Endodermal cell (in vitro differentiated cells): ENCODE measurements around the gene HEXA. TPM values are rescaled to one million over a fixed set of nuclear protein-coding genes. Genes with fewer than 3 reads are reported as not detected.
"Not testable (repeated sequence)": the region's sequence is repeated elsewhere in the genome, so short reads cannot be mapped to it uniquely, and the experiment has no call there.

Source experiments
- DNase-seq: peaks from one replicate; pipeline ENCODE4 v3.0.0-alpha.2; 2017
- H3K27ac ChIP-seq: 2 replicates; pipeline ENCODE4 v1.5.1; 2013; ENCODE audit warnings: mild to moderate bottlenecking, low read depth, low read length, moderate library complexity
- H3K27me3 ChIP-seq: 2 replicates; pipeline ENCODE4 v1.6.1; 2013; ENCODE audit warnings: mild to moderate bottlenecking, low read length, moderate library complexity; ENCODE audit not compliant: insufficient read depth, control insufficient read depth, poor library complexity, severe bottlenecking
- H3K36me3 ChIP-seq: 2 replicates; pipeline ENCODE4 v1.7.0; 2013; ENCODE audit warnings: mild to moderate bottlenecking, low read length, moderate library complexity; ENCODE audit not compliant: control insufficient read depth, insufficient read depth
- H3K4me1 ChIP-seq: one replicate; pipeline ENCODE4 v1.7.0; 2013; ENCODE audit warnings: low read length; ENCODE audit not compliant: control insufficient read depth, insufficient read depth
- H3K4me3 ChIP-seq: 2 replicates; pipeline ENCODE4 v1.5.1; 2013; ENCODE audit warnings: mild to moderate bottlenecking, low read length, moderate library complexity
- H3K9ac ChIP-seq: 2 replicates; pipeline ENCODE4 v1.6.1; 2013; ENCODE audit warnings: mild to moderate bottlenecking, low read length, moderate library complexity; ENCODE audit not compliant: poor library complexity, severe bottlenecking; ENCODE audit errors: extremely low read depth
- H3K9me3 ChIP-seq: 2 replicates; pipeline ENCODE4 v1.6.1; 2013; ENCODE audit warnings: mild to moderate bottlenecking, low read length, moderate library complexity; ENCODE audit not compliant: control insufficient read depth
- H3K27ac Mint-ChIP-seq: 2 replicates; pipeline ENCODE4 v1.8.0; 2020; ENCODE audit warnings: mixed read lengths
- H3K27me3 Mint-ChIP-seq: 2 replicates; pipeline ENCODE4 v1.8.0; 2021; ENCODE audit warnings: mild to moderate bottlenecking, mixed read lengths; ENCODE audit not compliant: insufficient read depth
- H3K36me3 Mint-ChIP-seq: 2 replicates; pipeline ENCODE4 v1.8.0; 2020; ENCODE audit warnings: low read depth, mixed read lengths
- H3K4me1 Mint-ChIP-seq: 2 replicates; pipeline ENCODE4 v1.8.0; 2020; ENCODE audit warnings: mixed read lengths
- H3K4me3 Mint-ChIP-seq: 2 replicates; pipeline ENCODE4 v1.8.0; 2020; ENCODE audit warnings: mild to moderate bottlenecking, moderate library complexity, mixed read lengths
- H3K9me3 Mint-ChIP-seq: 2 replicates; pipeline ENCODE4 v1.8.0; 2020; ENCODE audit warnings: mild to moderate bottlenecking, mixed read lengths
- WGBS, 2 experiments: methylation state at CpG; one replicate each; pipeline versions ENCODE4 v1.1.5 to v1.1.7; 2013; ENCODE audit warnings: missing lambda C conversion rate in 2 of 2, mixed read lengths in 1 of 2; ENCODE audit not compliant: insufficient coverage in 1 of 2, insufficient read length in 1 of 2; 5-methylcytosine and 5-hydroxymethylcytosine counted together
- total RNA-seq, 2 donors: library from RNA; stranded (reverse); fragmentation: NEBNext Ultra II Directional in 1 of 2; extraction: Animal tissue kit (Norgen Biotek cat#: 25700) in 1 of 2; gene quantifications; 2 replicates in 1 of 2; 3 replicates in 1 of 2; pipeline ENCODE4 v1.2.1, GENCODE V29; 2021
- TF ChIP-seq, protein P1 (sequence below): fragments of 200-600 bp; sonication (generic); conservative IDR thresholded peaks from 2 replicates; pipeline ENCODE4 v1.5.0; 2021; ENCODE audit warnings: antibody characterized with exemption, mild to moderate bottlenecking

Gene HEXA
- total RNA-seq, 2 donors from 2014 or later: 102 to 104 TPM

DNA sequence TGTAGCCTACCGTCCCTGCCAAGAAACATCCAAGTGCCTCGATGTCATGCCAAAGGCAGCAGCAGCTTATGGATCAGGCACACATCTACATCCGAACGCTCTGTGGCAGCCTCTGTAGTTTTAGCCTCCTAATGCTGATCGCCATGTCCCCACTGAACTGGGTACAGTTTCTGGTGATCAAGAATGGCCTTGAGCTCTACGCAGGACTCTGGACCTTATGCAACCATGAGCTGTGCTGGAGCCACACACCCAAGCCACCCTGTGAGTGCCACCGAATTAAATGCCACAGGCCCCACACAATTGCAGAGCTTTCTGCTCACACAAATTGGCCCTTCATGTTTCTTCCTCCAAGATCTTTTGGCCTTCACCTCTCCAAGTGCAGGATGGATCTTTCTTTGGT is 22.8 kb upstream of the HEXA start:
- Mint-ChIP-seq H3K27ac (no peak overlapping the region), H3K4me1 (no peaks in the 10 kb centered on the region), H3K4me3 (no peak overlapping the region), H3K36me3 (no peaks in the 10 kb centered on the region), H3K27me3 (peaks cover 30% of the 10 kb centered on the region), H3K9me3 (peaks cover 15% of the 10 kb centered on the region)
- Histone ChIP-seq H3K27ac (no peak overlapping the region), H3K4me3 (no peak overlapping the region), H3K9me3 (no peaks in the 10 kb centered on the region), H3K9ac (no peak overlapping the region), H3K36me3 (no peaks in the 10 kb centered on the region), H3K27me3 (peaks cover 51% of the 10 kb centered on the region), H3K4me1 (no peaks in the 10 kb centered on the region)
- 83 to 88% methylated on average over 7 of the region's 7 CpGs for WGBS, 2 experiments
- TF ChIP-seq, protein P1, sequence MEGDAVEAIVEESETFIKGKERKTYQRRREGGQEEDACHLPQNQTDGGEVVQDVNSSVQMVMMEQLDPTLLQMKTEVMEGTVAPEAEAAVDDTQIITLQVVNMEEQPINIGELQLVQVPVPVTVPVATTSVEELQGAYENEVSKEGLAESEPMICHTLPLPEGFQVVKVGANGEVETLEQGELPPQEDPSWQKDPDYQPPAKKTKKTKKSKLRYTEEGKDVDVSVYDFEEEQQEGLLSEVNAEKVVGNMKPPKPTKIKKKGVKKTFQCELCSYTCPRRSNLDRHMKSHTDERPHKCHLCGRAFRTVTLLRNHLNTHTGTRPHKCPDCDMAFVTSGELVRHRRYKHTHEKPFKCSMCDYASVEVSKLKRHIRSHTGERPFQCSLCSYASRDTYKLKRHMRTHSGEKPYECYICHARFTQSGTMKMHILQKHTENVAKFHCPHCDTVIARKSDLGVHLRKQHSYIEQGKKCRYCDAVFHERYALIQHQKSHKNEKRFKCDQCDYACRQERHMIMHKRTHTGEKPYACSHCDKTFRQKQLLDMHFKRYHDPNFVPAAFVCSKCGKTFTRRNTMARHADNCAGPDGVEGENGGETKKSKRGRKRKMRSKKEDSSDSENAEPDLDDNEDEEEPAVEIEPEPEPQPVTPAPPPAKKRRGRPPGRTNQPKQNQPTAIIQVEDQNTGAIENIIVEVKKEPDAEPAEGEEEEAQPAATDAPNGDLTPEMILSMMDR: no peak
- DNase-seq: no peak

DNA sequence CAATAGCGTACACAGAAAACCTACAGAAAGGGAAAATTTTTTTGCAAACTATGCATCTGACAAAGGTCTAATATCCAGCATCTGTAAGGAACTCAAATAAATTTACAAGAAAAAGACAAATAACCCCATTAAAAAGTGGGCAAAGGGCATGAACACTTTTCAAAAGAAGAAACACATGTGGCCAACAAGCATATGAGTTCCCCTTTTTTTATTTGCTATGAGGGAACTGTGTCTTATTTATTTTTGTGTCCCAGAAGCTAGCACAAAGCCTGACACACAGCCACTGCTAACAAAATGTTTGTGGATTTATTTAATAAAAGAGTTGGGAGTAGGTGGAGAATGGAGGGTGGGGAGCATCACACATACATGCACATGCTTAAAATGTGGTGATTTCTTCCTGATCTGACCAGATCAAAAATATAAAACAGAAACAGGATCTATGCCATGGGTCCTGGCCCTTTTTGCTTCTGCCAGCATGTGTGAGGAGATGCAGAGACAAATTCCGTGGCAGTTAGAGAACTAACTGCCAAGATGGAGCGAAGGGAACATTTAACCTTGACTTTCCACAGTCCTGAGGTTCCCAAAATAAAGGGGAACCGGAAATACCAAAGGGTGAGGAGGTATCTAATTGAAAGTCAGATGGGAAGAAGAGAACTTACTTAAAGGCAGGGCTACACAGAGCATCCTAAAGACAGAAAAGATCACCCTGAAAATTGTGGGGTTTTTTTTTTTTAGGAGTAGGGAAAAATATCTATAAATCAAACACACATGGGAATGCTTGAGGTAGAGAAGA is 22.2 kb upstream of the HEXA start, which contains the start of gene TMEM202:
TMEM202 (plus strand) TSS at position 510 of the 793 bp plus-strand sequence; CDS start at position 532, 22 bp downstream.
- H3K9me3 ChIP-seq: no peaks in the 10 kb centered on the region
- Mint-ChIP-seq H3K4me1 (no peaks in the 10 kb centered on the region), H3K27ac (no peak within 1 kb of the TSS), H3K9me3 (peaks cover 15% of the 10 kb centered on the region), H3K4me3 (no peak within 1 kb of the TSS), H3K36me3 (no peaks in the 10 kb centered on the region), H3K27me3 (peaks cover 26% of the 10 kb centered on the region)
- H3K27me3 ChIP-seq: peaks cover 44% of the 10 kb centered on the region
- no peaks in the 10 kb centered on the region for H3K4me1 ChIP-seq
- H3K4me3 ChIP-seq: no peak within 1 kb of the TSS
- TF ChIP-seq, protein P1: no peak
- no peak for DNase-seq
- no peak within 1 kb of the TSS for H3K27ac ChIP-seq
- 79 to 80% methylated on average over 4 of the region's 4 CpGs for WGBS, 2 experiments
- no peak within 1 kb of the TSS for H3K9ac ChIP-seq
- no peaks in the 10 kb centered on the region for H3K36me3 ChIP-seq

DNA sequence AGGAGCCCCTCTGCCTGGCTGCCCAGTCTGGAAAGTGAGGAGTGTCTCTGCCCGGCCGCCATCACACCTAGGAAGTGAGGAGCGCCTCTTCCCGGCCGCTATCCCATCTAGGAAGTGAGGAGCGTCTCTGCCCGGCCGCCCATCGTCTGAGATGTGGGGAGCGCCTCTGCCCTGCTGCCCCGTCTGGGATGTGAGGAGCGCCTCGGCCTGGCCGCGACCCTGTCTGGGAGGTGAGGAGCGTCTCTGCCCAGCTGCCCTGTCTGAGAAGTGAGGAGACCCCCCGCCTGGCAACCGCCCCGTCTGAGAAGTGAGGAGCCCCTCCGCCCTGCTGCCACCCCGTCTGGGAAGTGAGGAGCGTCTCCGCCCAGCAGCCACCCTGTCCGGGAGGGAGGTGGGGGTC is 20.5 kb upstream of the HEXA start:
- H3K4me3 Mint-ChIP-seq: not testable (repeated sequence)
- peaks cover 14% of the 10 kb centered on the region for H3K27me3 Mint-ChIP-seq

More for the DNA sequence above, 20.5 kb upstream of the HEXA start:
- H3K4me1 ChIP-seq, H3K9ac ChIP-seq, H3K36me3 ChIP-seq, H3K27ac Mint-ChIP-seq, H3K4me3 ChIP-seq, H3K27ac ChIP-seq, H3K36me3 Mint-ChIP-seq, H3K4me1 Mint-ChIP-seq, H3K9me3 ChIP-seq, DNase-seq: not testable (repeated sequence)
- peaks cover 35% of the 10 kb centered on the region for H3K27me3 ChIP-seq
- WGBS, 2 experiments: 87 to 93% methylated on average over 3 to 15 of the region's 24 CpGs
- H3K9me3 Mint-ChIP-seq: peaks cover 15% of the 10 kb centered on the region
